GM12878 (cell line): ENCODE data around the gene SNW1.

ENCODE experiments used
- BCL11A ChIP-seq: IDR thresholded peaks from 2 replicates; pipeline ENCODE4 v1.6.1; 2011; ENCODE audit warnings: low read depth, low read length
- BHLHE40 ChIP-seq, 2 experiments: fragments of 450-650 bp in 1 of 2; IDR thresholded peaks; 2 replicates each; pipeline ENCODE4 v1.6.1; 2011 to 2017; ENCODE audit warnings: low read depth in 2 of 2, borderline replicate concordance in 1 of 2, improper control_type of control experiment in 1 of 2, low read length in 1 of 2, mild to moderate bottlenecking in 1 of 2
- CHD2 ChIP-seq: IDR thresholded peaks from 2 replicates; pipeline ENCODE4 v1.6.1; 2011; ENCODE audit warnings: low read depth, low read length, improper control_type of control experiment, borderline replicate concordance
- EP300 ChIP-seq, 2 experiments: fragments of 150-350 bp in 1 of 2; IDR thresholded peaks; 2 replicates each; pipeline ENCODE4 v1.6.1; 2011 to 2012; ENCODE audit warnings: low read depth in 2 of 2, low read length in 2 of 2, borderline replicate concordance in 1 of 2, improper control_type of control experiment in 1 of 2, inconsistent platforms in 1 of 2; ENCODE audit not compliant: control insufficient read depth in 1 of 2
- ESRRA ChIP-seq: IDR thresholded peaks from 2 replicates; pipeline ENCODE4 v1.6.1; 2012; ENCODE audit warnings: mild to moderate bottlenecking, low read length, improper control_type of control experiment
- EZH2 ChIP-seq: IDR thresholded peaks from 2 replicates; pipeline ENCODE4 v1.6.1; 2012; ENCODE audit warnings: low read depth, mild to moderate bottlenecking, control low read depth, inconsistent platforms, low read length, borderline replicate concordance; ENCODE audit not compliant: control insufficient read depth
- POLR2A ChIP-seq: IDR thresholded peaks from 2 replicates; pipeline ENCODE4 v1.6.1; 2011; ENCODE audit warnings: low read depth, mild to moderate bottlenecking, low read length
- RCOR1 ChIP-seq: conservative IDR thresholded peaks from 2 replicates; pipeline ENCODE4 v1.6.1; 2012; ENCODE audit warnings: low read depth, low read length, improper control_type of control experiment
- YBX1 ChIP-seq: fragments of 450-650 bp; IDR thresholded peaks from 2 replicates; pipeline ENCODE4 v1.6.1; 2016; ENCODE audit warnings: antibody characterized with exemption
- ZBTB4 ChIP-seq: fragments of 450-650 bp; formaldehyde crosslinking; IDR thresholded peaks from 2 replicates; pipeline ENCODE4 v1.4.0; 2022; ENCODE audit warnings: mild to moderate bottlenecking, moderate library complexity

- TF ChIP-seq EZH2 (no peak), RCOR1 (no peak), POLR2A (no peak), BCL11A (no peak), CHD2 (no peak), ESRRA (no peak), YBX1 (no peak), BHLHE40 (IDR thresholded peaks at IDR 0.05; ENCODE audit: borderline replicate concordance in 1 of 2, low read depth in 2 of 2, low read length in 1 of 2) (no peak), ZBTB4 (CRISPR knock-in tag) (no peak), EP300 (IDR thresholded peaks at IDR 0.05; ENCODE audit: borderline replicate concordance in 1 of 2, control insufficient read depth in 1 of 2, low read depth in 2 of 2, low read length in 2 of 2) (no peak)
These were observed 19.5 kb downstream of the SNW1 start for GRCh38 chr14:77741438-77741837.
